ENCODE data around the gene TNFAIP8.

TNFAIP8 gene

DNA sequence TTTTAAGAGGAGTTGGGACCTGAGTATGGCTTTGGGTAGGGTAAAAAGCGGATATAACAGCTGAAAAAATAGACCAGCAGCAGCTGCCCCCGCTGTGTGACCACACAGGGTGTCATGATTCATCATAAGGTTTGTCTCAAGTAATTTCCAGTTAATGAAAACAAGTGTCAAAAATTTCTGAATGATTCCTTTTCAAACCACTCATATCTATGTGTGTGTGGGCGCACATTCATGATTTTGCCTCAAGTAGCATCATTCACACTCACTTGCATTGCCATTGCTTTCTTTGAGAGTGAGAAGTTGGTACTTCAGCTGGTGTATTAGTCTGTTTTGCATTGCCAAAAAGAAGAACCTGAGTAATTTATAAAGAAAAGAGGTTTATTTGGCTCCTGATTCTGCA lies 12.1 kb upstream of the TNFAIP8 start:
- no peaks in the 10 kb centered on the region for H3K27me3 ChIP-seq (ENCODE audit: control insufficient read depth in 5 of 5, insufficient read depth in 4 of 5, low read length in 5 of 5)
- H3K36me3 ChIP-seq (ENCODE audit: control insufficient read depth in 5 of 5, insufficient read depth in 5 of 5, low read length in 5 of 5), result no peaks in the 10 kb centered on the region
- no peak overlapping the region for H3K27ac ChIP-seq (ENCODE audit: low read depth, low read length)
- no peaks in the 10 kb centered on the region for H3K9me3 ChIP-seq (ENCODE audit: control insufficient read depth in 5 of 5, low read length in 5 of 5)
- no peak overlapping the region for H3K4me3 ChIP-seq (ENCODE audit: low read depth in 1 of 5, low read length in 5 of 5)
- no peak overlapping the region for H3K9ac ChIP-seq (ENCODE audit: low read length in 5 of 5)
- H3K4me1 ChIP-seq (ENCODE audit: control insufficient read depth in 5 of 5, insufficient read depth in 5 of 5, low read length in 5 of 5), result peaks cover 3 to 13% (median 5%) of the 10 kb centered on the region in 5 donors

DNA sequence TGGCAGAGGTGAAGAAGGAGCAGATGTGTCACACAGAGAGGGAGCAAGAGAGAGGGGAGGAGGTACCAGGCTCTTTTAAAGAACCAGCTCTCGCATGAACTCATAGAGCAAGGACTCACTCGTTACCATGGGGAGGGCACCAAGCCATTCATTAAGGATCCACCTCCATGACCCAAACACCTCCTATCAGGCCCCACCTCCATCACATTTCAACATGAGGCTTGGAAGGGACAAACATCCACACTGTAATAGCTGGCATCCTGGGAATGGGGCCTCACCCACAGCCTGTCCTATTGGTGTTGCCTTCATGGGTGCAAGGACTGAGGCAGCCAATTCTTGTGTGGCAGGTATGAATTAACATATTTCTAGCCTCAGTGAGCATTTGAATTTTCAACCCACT lies 11.6 kb upstream of the TNFAIP8 start:
- H3K4me1 ChIP-seq (ENCODE audit: control insufficient read depth in 5 of 5, insufficient read depth in 5 of 5, low read length in 5 of 5), result peaks cover 3 to 13% (median 5%) of the 10 kb centered on the region in 5 donors
- no peaks in the 10 kb centered on the region for H3K36me3 ChIP-seq (ENCODE audit: control insufficient read depth in 5 of 5, insufficient read depth in 5 of 5, low read length in 5 of 5)
- no peak overlapping the region for H3K4me3 ChIP-seq (ENCODE audit: low read depth in 1 of 5, low read length in 5 of 5)
- no peaks in the 10 kb centered on the region for H3K27me3 ChIP-seq (ENCODE audit: control insufficient read depth in 5 of 5, insufficient read depth in 4 of 5, low read length in 5 of 5)
- no peaks in the 10 kb centered on the region for H3K9me3 ChIP-seq (ENCODE audit: control insufficient read depth in 5 of 5, low read length in 5 of 5)
- H3K9ac ChIP-seq (ENCODE audit: low read length in 5 of 5), result no peak overlapping the region
- H3K27ac ChIP-seq (ENCODE audit: low read depth, low read length), result no peak overlapping the region

DNA sequence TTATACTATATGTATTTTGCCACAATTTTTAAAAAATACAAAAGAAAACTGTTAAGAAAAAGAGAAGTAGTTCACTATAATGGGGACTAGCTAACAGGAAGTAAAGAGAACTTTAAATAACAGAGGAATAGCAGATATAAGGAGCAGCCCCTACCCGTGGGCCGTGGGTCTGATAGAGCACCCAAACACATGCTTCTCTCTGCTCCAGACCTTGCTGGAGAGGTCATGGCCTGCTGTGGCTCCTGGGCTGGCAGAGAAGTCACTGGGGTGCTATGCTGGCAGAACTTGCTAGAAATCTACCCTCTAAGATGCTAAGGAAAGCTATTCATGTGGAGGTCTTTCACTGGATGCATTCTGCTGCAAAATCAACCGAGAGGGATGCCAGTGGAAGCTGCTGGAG lies 10.0 kb upstream of the TNFAIP8 start:
- Histone ChIP-seq H3K9ac (ENCODE audit: low read length in 5 of 5) (no peak overlapping the region), H3K27ac (ENCODE audit: low read depth, low read length) (no peak overlapping the region), H3K4me1 (ENCODE audit: control insufficient read depth in 5 of 5, insufficient read depth in 5 of 5, low read length in 5 of 5) (peaks cover 3 to 13% (median 5%) of the 10 kb centered on the region in 5 donors), H3K9me3 (ENCODE audit: control insufficient read depth in 5 of 5, low read length in 5 of 5) (no peaks in the 10 kb centered on the region), H3K4me3 (ENCODE audit: low read depth in 1 of 5, low read length in 5 of 5) (no peak overlapping the region), H3K36me3 (ENCODE audit: control insufficient read depth in 5 of 5, insufficient read depth in 5 of 5, low read length in 5 of 5) (no peaks in the 10 kb centered on the region), H3K27me3 (ENCODE audit: control insufficient read depth in 5 of 5, insufficient read depth in 4 of 5, low read length in 5 of 5) (no peaks in the 10 kb centered on the region)

DNA sequence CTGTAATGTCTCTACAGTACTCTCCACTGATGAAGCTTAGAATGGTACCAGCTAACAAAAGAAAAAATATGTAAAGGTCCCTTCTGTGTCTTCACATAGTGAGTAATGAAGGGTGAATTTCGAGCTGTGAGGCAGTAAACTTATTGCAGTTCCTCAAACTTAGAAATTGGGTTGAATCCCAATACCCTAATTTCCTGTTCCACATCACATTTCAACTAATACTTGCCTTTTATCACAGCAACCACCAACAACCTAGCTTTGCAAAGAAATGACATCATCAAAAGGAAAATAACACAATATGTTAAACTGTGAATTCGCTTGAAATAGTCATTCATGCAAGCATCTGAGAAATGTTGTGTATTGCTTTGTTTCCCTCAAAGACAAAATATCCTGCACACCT lies 9.4 kb upstream of the TNFAIP8 start:
- no peaks in the 10 kb centered on the region for H3K36me3 ChIP-seq (ENCODE audit: control insufficient read depth in 5 of 5, insufficient read depth in 5 of 5, low read length in 5 of 5)

DNA sequence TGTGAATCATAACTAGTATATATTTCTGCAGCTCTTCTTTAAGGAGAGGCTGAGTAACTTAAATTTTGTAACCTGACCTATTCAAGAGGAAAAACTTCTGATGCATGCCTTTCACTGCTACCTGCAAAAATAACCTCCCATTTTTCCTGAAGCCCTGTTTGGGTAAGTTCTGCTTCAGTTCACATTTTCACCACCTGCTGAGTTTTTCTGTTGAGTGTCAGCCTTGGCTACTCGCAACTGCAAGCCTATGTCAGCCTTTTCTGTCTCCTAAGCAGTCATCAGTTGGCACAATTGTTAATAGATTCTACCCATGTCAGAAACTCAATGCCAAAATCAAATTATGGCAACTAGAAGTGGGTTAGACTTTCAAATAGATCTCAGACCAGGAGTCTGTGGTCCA lies 8.2 kb upstream of the TNFAIP8 start:
- Histone ChIP-seq H3K9me3 (ENCODE audit: control insufficient read depth in 5 of 5, low read length in 5 of 5) (no peaks in the 10 kb centered on the region), H3K36me3 (ENCODE audit: control insufficient read depth in 5 of 5, insufficient read depth in 5 of 5, low read length in 5 of 5) (no peaks in the 10 kb centered on the region), H3K27me3 (ENCODE audit: control insufficient read depth in 5 of 5, insufficient read depth in 4 of 5, low read length in 5 of 5) (no peaks in the 10 kb centered on the region), H3K9ac (ENCODE audit: low read length in 5 of 5) (no peak overlapping the region), H3K4me3 (ENCODE audit: low read depth in 1 of 5, low read length in 5 of 5) (no peak overlapping the region), H3K4me1 (ENCODE audit: control insufficient read depth in 5 of 5, insufficient read depth in 5 of 5, low read length in 5 of 5) (peaks cover 3 to 9% (median 5%) of the 10 kb centered on the region in 5 donors), H3K27ac (ENCODE audit: low read depth, low read length) (no peak overlapping the region)

More for the DNA sequence above, 9.4 kb upstream of the TNFAIP8 start:
- Histone ChIP-seq H3K27ac (ENCODE audit: low read depth, low read length) (no peak overlapping the region), H3K27me3 (ENCODE audit: control insufficient read depth in 5 of 5, insufficient read depth in 4 of 5, low read length in 5 of 5) (no peaks in the 10 kb centered on the region), H3K9ac (ENCODE audit: low read length in 5 of 5) (no peak overlapping the region), H3K9me3 (ENCODE audit: control insufficient read depth in 5 of 5, low read length in 5 of 5) (no peaks in the 10 kb centered on the region), H3K4me3 (ENCODE audit: low read depth in 1 of 5, low read length in 5 of 5) (no peak overlapping the region), H3K4me1 (ENCODE audit: control insufficient read depth in 5 of 5, insufficient read depth in 5 of 5, low read length in 5 of 5) (peaks cover 3 to 13% (median 5%) of the 10 kb centered on the region in 5 donors)

DNA sequence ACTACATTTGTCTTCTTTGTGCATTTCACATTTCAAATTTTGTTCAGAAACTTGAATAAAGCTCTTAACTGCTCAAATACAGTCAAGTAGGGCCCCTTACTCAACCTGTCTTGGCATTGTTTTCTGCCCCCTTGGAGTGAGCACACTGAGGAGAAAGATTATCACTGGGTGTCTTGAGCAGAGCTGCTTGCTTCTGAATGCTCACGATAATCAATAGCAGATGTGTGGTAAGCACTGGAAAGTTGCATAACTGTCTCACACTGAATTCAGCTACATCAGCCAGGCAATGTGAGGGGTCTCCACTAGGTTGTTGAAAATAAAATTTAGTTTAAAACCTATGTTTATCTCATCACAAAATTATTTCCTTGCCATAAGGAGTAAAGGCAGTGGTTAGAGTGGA lies 7.8 kb upstream of the TNFAIP8 start:
- H3K9ac ChIP-seq (ENCODE audit: low read length in 5 of 5), result no peak overlapping the region
- H3K4me1 ChIP-seq (ENCODE audit: control insufficient read depth in 5 of 5, insufficient read depth in 5 of 5, low read length in 5 of 5), result peaks cover 3 to 9% (median 6%) of the 10 kb centered on the region in 5 donors
- no peaks in the 10 kb centered on the region for H3K27me3 ChIP-seq (ENCODE audit: control insufficient read depth in 5 of 5, insufficient read depth in 4 of 5, low read length in 5 of 5)
- no peaks in the 10 kb centered on the region for H3K9me3 ChIP-seq (ENCODE audit: control insufficient read depth in 5 of 5, low read length in 5 of 5)
- no peak overlapping the region for H3K4me3 ChIP-seq (ENCODE audit: low read depth in 1 of 5, low read length in 5 of 5)
- no peak overlapping the region for H3K27ac ChIP-seq (ENCODE audit: low read depth, low read length)
- no peaks in the 10 kb centered on the region for H3K36me3 ChIP-seq (ENCODE audit: control insufficient read depth in 5 of 5, insufficient read depth in 5 of 5, low read length in 5 of 5)

DNA sequence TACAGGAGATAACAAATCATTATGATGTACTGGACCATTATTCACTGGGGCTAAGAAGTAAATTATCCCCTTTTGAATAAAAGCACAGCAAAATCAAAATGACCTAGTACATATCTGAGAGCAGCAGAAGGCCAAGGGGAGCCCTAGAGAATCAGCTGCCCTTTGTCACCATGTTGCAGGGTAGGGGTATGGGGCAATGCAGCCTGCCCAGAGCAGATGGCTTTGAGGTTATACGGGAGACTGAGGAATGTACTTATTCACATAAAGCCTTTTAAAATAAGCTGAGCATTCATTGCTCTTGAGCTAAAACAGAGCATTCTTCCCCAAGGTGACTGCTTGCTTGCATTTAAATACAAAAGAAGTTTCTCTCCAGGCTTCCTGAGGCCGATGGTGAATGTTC lies 2.6 kb upstream of the TNFAIP8 start:
- Histone ChIP-seq H3K36me3 (ENCODE audit: control insufficient read depth in 5 of 5, insufficient read depth in 5 of 5, low read length in 5 of 5) (no peaks in the 10 kb centered on the region), H3K4me3 (ENCODE audit: low read depth in 1 of 5, low read length in 5 of 5) (no peak overlapping the region), H3K27ac (ENCODE audit: low read depth, low read length) (peak overlapping the region; percentile 8), H3K4me1 (ENCODE audit: control insufficient read depth in 5 of 5, insufficient read depth in 5 of 5, low read length in 5 of 5) (peaks cover 0 to 47% (median 44%) of the 10 kb centered on the region in 5 donors), H3K27me3 (ENCODE audit: control insufficient read depth in 5 of 5, insufficient read depth in 4 of 5, low read length in 5 of 5) (no peaks in the 10 kb centered on the region), H3K9ac (ENCODE audit: low read length in 5 of 5) (no peak overlapping the region), H3K9me3 (ENCODE audit: control insufficient read depth in 5 of 5, low read length in 5 of 5) (no peaks in the 10 kb centered on the region)

DNA sequence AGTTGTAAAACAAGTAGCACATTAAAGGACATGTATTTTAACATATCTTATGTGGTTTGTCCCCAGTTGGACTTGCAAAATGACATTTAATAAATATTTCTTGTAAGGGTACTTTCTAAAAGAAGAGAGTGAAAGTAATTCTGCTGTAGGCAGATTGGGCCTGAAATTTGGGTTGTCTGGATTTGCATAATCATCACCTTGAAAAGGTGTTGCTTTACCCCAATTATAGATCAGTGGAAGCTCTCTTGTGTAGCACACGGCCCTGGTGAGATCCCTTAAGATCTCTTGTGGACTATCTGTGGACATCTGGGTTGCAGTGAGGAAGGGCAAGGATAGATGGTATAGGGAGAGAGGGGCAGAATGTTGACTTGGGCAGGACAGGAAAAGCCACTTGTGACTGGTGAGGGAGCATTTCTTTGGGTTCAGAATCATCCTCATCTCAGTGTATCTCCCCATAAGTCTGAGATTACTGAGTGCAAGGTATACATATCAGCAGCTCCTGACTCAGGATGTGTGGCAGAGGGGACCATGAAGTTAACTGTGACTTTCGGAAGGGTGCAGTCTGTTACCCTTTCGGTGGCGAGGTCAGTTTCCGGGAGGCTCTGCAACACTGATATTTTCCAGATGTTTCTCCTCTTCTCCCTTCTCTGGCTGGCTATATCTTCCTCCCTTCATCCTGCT lies 2.0 kb upstream of the TNFAIP8 start:
- Histone ChIP-seq H3K4me3 (ENCODE audit: low read depth in 1 of 5, low read length in 5 of 5) (no peak overlapping the region), H3K4me1 (ENCODE audit: control insufficient read depth in 5 of 5, insufficient read depth in 5 of 5, low read length in 5 of 5) (peaks cover 0 to 52% (median 48%) of the 10 kb centered on the region in 5 donors), H3K36me3 (ENCODE audit: control insufficient read depth in 5 of 5, insufficient read depth in 5 of 5, low read length in 5 of 5) (no peaks in the 10 kb centered on the region), H3K9ac (ENCODE audit: low read length in 5 of 5) (no peak overlapping the region), H3K27me3 (ENCODE audit: control insufficient read depth in 5 of 5, insufficient read depth in 4 of 5, low read length in 5 of 5) (no peaks in the 10 kb centered on the region), H3K27ac (ENCODE audit: low read depth, low read length) (peak overlapping the region; percentile 8), H3K9me3 (ENCODE audit: control insufficient read depth in 5 of 5, low read length in 5 of 5) (no peaks in the 10 kb centered on the region)

DNA sequence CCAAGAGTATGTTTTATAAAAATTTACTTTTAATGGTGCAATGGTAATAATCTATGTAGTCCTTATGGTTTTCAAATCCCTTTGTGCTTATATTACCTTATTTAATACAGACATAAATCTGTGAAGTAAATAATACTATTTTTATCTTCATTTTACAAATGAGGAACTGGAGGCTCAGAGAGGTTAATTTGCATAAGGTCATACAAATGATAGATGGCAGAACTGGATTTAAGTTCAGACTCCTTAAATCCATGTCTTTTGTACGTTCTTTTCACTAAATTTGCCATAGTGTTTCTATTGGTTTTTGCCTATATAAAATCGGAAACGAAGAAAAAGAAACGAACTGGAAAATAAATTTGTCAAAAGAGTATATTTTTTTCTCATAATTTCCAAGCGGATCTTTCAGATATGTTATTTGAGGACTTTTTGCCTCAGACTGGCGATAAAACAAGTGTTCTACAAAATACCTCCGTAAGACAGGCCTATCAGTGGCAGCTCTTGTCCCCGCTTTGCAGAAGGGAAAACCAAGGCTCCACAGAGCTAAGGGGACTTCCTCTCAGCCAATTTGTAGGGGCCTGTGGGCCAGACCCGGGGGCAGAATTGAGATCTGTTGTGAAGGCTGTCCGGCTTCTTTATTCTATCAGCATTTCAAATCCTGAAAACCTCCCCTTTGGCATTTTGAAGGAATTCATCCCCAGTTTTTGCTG lies 1.1 kb upstream of the TNFAIP8 start:
- peak overlapping the region; percentile 91 for H3K27ac ChIP-seq (ENCODE audit: low read depth, low read length)
- no peaks in the 10 kb centered on the region for H3K9me3 ChIP-seq (ENCODE audit: control insufficient read depth in 5 of 5, low read length in 5 of 5)
- no peaks in the 10 kb centered on the region for H3K27me3 ChIP-seq (ENCODE audit: control insufficient read depth in 5 of 5, insufficient read depth in 4 of 5, low read length in 5 of 5)
- no peaks in the 10 kb centered on the region for H3K36me3 ChIP-seq (ENCODE audit: control insufficient read depth in 5 of 5, insufficient read depth in 5 of 5, low read length in 5 of 5)
- H3K9ac ChIP-seq (ENCODE audit: low read length in 5 of 5), result peak overlapping the region in 3 of 5 donors; percentile 16 to 63 (median 60)
- H3K4me1 ChIP-seq (ENCODE audit: control insufficient read depth in 5 of 5, insufficient read depth in 5 of 5, low read length in 5 of 5), result peaks cover 0 to 60% (median 55%) of the 10 kb centered on the region in 5 donors
- H3K4me3 ChIP-seq (ENCODE audit: low read depth in 1 of 5, low read length in 5 of 5), result peak overlapping the region in 2 of 5 donors; percentile 54 to 80

DNA sequence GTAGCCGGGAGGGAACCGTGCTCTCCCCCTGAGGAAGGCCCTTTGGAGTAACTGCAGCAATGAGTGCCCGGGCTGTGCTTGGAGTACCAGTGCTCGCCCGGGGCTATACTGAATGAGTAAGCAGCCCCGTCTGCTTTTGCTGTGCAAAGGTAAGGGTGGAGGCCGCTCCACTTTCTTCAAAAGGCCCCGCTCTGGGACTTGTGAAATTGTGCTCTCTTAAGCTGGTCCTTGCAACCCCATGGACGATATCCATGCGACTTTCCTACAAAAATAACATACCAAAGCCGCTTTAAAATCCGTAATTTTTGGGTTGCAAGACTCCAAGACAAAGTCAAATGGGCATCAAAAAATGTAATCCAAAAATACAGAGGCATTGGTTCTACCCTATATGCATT lies 578 bp upstream of the TNFAIP8 start:
- peak overlapping the region in 4 of 5 donors; percentile 16 to 72 (median 62) for H3K9ac ChIP-seq (ENCODE audit: low read length in 5 of 5)
- H3K36me3 ChIP-seq (ENCODE audit: control insufficient read depth in 5 of 5, insufficient read depth in 5 of 5, low read length in 5 of 5), result no peaks in the 10 kb centered on the region
- peaks cover 0 to 65% (median 58%) of the 10 kb centered on the region in 5 donors for H3K4me1 ChIP-seq (ENCODE audit: control insufficient read depth in 5 of 5, insufficient read depth in 5 of 5, low read length in 5 of 5)
- H3K9me3 ChIP-seq (ENCODE audit: control insufficient read depth in 5 of 5, low read length in 5 of 5), result no peaks in the 10 kb centered on the region
- H3K27me3 ChIP-seq (ENCODE audit: control insufficient read depth in 5 of 5, insufficient read depth in 4 of 5, low read length in 5 of 5), result no peaks in the 10 kb centered on the region
- H3K4me3 ChIP-seq (ENCODE audit: low read depth in 1 of 5, low read length in 5 of 5), result peak overlapping the region; percentile 54 to 91 (median 80)
- peak overlapping the region; percentile 91 for H3K27ac ChIP-seq (ENCODE audit: low read depth, low read length)
